HG03571 (cell line): ENCODE results near the gene NFYC.

Source experiments
- ATAC-seq: cut with Tn5 transposase; IDR thresholded peaks from one replicate; pipeline ENCODE4 v1.9.1; 2021; ENCODE audit not compliant: unreplicated experiment

Gene NFYC

DNA sequence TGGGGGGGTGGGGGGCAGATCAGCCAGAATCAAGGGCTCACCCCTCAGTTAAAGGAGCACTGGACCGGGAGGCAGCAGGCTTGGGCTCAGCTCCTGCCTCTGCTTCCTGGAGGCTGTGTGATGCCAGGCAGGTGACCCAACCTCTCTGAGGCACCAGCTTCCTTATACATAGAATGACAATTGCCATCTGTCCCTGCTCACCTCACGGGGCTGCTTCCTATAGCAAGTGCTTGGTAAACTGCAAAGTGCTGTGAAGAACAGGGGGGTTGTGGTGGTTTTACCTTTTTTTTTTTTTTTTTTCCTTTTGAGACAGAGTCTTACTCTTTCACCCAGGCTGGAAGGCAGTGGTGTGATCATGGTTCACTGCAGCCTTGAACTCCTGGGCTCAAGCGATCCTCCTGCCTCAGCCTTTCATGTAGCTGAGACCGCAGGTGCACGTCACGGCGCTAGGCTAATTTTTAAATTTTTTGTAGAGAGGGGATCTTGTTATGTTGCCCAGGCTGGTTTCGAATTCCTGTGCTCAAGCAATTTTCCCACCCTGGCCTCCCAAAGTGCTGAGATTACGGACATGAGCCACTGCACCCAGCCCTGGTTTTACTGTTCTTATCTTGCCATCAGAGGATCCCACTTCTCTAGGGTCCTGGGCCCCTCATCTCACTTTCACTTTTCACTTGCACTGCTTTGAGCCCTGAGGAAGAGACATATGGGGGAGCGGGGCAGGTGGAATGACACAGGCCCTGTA lies 103.6 kb downstream of the NFYC start:
- no peak for ATAC-seq

DNA sequence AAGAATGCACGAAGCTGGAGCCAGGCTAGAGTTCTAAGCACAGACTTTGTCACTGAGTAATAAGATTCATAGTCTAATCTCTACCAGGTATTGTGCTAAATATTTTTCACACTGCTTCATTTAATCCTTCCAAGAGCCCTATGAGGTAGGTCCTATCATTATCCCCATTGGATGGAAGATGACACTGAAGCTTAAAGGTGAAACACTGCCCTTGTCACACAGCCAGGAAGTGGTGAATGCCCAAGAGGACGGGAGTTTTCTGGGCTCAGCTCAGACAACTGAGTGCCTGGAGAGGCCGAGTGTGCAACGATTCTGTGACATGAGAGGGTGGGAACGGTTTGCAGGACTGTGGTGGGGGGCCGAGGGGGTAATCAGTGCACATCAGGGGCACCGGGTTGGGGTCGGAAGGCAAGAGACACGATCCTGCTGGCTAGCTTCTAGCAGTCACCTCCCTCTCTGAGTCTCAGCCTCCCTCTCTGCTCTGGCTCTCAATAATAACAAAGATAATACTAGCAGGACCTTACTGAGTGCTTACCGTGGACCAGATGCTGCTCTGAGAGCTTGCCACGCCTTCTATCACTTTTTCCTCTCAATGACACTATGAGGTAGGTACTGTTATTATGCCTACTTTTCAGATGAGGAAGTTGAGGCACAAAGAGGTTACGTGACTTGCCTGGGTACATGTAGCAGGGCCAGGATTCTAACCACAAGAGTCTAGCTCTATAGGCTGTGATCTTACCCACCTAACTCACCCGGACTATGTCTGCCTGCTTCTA lies 104.5 kb downstream of the NFYC start:
- ATAC-seq, result no peak

- no peak for ATAC-seq
These were observed 105.6 kb downstream of the NFYC start for GRCh38 chr1:40796939-40797667.

DNA sequence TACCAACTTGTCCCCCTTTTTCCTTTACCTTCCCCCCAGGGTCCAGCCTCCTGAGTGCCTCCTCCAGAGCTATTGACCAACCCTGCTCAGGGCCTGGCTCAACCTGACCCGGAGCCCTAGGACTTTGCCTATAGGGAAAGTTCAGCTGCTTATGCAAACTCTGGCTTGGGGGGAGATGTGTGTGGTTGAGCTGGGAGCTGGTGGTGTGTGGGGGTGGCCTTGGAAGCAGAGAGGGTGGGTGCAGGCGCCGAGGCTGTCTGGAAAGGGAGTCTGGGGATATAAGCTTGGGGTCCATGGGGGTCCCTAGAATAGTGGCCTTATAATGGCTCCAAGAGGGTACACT lies 106.1 kb downstream of the NFYC start:
- ATAC-seq, result no peak

DNA sequence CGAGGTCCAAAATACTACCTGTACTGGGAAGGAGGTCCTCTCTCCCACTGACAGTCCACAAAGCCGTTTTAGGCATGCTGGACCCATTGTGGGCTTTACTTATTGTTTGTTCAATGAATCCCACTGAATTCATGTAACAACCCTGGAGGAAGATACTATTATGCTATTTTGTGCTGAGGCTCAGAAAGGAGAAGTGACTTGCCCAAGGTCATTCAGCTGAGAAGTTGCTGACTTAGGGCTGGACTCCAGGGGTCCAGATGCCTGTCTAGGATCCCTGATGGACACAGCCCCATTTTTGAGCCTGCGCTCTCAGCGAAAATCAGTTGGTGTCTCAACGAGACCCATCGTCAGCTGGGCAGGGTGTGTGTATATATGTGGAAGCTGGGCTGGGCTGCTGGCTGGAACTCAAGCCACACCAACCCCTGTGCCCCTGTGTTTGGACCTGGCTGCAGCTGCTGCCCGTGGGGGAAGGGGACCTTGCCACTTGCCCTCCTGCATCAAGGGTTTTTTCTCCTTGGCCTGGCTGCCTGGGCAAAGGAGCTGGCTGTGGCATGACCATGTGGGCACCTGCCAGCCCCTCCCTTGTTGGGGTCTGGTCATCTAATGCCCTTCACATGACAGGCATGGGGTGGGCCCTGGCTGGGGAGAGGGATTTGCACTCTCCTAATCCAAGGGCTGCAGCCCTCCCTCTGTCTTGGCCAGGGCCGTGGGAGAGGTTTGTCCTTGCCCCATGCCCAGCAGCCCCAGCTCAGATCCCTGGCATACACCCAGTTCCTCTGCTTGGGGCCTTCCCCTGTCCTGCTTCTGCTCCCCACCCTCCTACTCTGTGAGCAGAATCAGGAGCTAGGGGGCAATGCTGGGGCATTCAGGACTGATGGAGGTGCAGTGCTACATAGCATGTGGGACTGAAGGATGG lies 107.1 kb downstream of the NFYC start:
- ATAC-seq, result no peak

DNA sequence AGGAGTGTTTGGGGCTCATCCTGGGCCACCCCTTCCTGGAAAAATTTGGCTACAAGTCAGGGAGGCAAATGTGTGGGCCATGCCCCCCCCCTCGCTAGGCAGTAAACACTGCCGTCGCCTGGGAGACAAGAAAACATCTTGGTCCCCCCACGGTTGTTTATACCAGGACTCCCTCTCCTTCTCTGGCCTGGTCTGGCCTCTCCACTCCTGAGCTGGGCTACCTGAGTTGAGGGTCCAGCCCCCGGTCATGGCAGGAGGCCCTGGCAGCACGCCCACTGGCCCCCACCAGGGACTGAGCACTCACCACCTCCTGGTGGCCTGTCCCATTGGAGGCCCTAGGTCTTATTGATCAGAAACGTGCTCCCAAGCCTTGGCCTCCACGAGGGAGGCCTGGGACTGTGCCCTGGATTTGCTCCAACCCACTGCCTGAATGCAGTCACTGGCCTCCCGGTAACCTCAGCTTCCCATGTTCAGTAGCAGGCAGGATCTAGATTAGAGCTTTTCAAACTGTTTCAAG lies 107.9 kb downstream of the NFYC start:
- no peak for ATAC-seq

DNA sequence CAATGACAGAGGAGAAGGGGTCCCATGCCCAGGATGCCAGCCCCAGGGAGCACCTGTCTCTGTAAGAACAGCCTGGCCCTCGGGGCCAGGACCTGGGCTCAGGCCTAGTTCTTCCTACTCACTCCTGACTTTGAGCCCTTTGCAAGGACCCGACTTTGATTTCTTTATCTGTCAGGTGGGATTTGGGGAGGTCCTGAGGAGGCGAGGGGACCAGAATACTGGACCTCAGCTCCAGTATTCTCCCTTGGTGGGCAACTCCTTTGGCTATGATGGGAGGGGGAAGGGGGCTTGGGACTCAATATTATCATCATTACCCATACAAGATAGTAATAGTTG lies 110.2 kb downstream of the NFYC start:
- ATAC-seq, result no peak

DNA sequence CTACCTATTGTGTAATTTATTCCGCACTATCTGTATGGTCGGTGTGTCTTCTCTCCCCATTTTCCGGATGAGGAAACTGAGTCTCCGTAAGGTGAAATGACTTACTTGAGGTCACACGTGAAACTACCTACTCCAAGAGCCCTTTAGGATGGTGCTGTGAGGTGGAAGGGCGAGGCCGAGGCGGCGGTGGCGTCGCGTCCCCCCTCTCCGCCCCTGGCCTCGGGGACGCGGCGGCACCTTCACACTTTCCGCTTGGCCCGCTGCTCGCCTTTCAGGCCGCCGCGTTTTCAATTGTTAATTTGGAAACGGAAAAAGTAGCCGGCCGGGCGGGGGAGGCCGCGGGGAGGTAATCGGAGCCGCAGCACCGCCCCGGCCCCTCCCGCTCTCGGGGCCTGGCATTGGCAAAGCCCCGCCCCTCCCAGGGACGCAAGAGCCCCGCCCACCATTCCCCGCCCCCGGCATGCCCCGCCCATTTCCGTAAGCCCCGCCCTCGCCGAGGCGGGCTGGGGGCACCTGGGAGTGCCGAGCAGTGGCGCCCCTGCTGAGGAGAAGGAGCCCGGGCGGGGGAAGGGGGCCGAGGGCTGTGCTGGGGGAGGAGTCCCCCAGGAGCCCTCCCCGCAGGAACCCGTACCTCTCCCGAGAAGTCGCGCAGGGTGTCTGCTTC lies 110.7 kb downstream of the NFYC start:
- peak; percentile 58 for ATAC-seq

- no peak for ATAC-seq
These were observed 111.2 kb downstream of the NFYC start for GRCh38 chr1:40802742-40803113.

- no peak for ATAC-seq
These were observed 111.9 kb downstream of the NFYC start for GRCh38 chr1:40803447-40803846.

GRCh38 chr1:40803902-40804301 lies 112.4 kb downstream of the NFYC start:
- ATAC-seq, result no peak

DNA sequence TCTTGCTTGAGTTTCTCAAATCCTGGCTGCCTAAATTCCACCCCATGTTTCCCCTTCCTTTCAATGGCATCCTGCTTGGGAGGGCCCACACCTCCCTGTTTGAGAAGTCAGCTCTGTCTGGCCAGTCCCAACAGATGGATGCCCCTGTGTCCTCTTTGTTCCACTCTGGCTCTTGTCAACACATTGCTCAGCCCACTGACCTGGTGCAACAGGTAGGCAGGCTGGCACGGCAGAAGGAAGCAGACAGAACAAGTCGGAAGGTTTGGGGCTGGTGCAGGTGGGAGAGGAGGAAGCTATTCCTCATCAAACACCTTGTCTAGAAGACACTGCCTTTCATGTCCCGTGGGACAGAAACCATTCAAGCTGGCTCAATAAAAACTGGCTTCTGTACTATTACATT lies 114.7 kb downstream of the NFYC start:
- ATAC-seq, result no peak

- ATAC-seq, result no peak
These were observed 115.5 kb downstream of the NFYC start for GRCh38 chr1:40806731-40807695.

DNA sequence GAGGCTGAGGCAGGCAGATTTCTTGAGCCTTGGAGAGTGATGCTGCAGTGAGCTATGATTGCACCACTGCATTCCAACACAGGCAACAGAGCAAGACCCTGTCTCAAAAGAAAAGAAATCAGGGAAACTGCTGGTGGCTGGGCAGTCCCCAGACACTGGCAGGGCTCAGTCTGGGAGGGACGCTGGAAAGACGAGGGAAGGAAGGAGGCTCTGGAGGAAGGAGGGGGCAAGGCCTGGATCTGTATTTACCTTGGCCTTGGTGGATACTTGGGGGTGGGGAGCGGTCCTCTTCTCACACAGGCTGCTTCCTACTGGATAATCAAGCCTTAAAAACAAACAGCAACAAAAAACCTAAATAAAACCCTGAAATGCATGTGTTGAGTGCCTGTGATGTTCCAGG lies 116.5 kb downstream of the NFYC start:
- ATAC-seq, result no peak

DNA sequence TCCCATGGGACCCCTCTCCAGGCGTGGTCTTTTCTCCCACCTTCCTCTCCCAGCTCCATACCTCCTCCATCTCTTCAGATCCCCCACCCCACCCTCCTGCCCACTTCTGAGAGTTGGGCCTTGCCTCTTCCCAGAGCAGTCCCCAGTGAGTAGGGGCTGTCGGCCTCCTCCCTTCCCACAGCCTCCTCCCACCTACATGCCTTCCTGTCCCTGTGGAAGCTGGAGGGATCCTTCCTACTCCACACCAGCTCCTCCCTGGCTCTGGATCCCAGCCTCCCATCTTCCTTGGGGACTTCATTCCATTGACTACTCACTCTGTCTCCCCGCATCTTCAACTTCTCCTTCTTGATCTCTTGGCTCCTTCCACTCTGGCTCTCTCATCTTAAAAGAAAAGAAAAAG lies 116.9 kb downstream of the NFYC start:
- ATAC-seq, result no peak

DNA sequence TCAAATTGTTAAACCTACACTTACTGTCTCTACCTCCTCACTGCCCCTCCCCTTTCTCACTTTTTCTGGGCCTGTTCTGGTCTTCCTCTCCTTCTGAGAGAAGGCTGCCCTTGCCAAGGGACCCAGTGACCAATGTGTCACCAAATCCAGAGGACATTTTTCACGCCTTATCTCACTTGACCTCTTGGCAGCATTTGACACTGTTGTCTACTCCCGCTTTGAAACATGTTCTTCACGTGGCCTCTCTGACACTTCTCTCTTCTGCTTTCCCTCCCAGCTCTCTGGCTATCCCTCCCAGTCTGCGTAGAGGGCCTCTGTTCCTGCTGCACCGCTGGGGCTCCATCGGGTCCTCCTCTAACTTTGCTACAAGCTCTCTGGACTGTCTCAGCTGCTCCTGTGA lies 117.4 kb downstream of the NFYC start:
- no peak for ATAC-seq

DNA sequence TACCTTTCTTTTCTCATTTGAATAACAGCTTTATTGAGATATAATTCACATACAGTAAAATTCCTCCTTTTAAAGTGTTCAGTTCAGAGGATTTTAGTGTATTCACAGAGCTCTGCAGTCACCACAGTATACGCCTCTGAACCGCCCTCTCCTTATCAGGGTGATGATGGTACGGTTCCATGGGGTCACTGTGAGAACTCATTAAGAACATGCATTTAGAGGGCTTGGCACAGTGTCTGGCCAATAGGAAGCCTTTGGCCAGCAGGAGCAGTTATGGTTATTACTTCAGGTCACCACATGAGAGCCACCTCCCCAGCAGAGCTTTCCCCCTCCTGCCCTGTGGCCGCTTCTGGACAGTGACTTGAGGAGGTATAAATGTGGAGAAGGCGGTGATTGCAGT lies 119.4 kb downstream of the NFYC start:
- ATAC-seq, result no peak

DNA sequence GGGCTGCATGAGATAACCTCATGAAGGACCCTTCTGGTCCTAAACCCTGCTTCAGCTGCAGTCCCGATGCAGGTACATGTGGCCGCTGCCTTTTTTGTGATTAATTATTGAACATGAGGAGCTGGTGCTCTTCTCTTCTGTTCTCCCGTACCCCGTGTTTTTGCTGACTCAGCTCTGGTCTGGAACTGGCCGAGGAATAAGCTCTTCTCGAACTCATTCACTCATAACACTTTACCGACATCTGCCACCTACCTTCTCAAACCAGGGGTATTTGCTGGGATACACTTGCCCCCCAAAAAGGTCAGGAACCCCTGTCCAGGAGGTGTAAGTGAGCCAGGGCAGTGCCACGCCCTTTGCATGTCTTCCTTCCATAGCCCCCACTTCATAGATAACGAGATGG lies 123.9 kb downstream of the NFYC start:
- ATAC-seq, result no peak

DNA sequence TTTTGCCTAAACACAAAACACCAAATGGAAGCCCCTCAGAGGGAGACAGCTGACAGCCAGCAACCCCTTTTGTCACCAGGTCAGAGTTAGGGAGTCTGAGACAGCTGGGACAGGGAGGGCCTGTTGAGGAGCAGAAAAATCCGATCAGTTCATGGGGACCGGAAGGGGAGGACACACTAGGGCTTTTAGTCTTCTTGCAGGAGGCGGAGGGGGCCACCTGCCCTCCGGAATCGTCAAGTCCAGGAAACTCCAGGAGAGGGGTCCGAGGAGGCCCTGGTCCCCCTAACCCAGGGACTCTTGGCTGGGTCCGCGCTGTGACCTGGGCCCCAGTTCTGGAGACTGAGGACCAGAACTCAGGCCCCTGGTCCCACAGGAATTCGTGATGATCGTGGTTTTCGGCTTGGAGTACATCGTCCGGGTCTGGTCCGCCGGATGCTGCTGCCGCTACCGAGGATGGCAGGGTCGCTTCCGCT lies 126.3 kb downstream of the NFYC start:
- ATAC-seq, result no peak
